Peyer's patch (tissue), 4 donors: Measurements from ENCODE around the gene AFAP1L1. TPM values are rescaled to one million over a fixed set of nuclear protein-coding genes. Genes with fewer than 3 reads are reported as not detected.

Experiments
- DNase-seq, 3 donors: peaks; one replicate each; pipeline ENCODE4 v3.0.0-alpha.2; 2017 to 2019
- H3K27ac ChIP-seq, 4 donors: fragments of 200-600 bp; sonication (generic); one replicate each; pipeline ENCODE4 v1.5.1; 2016 to 2019
- H3K27me3 ChIP-seq, 2 donors: fragments of 200-600 bp; sonication (generic); one replicate each; pipeline ENCODE4 v1.5.1; 2019
- H3K36me3 ChIP-seq, 3 donors: fragments of 200-600 bp; sonication (generic); one replicate each; pipeline ENCODE4 v1.5.1; 2016 to 2019
- H3K4me1 ChIP-seq, 4 donors: fragments of 200-600 bp; sonication (generic); one replicate each; pipeline ENCODE4 v1.5.1; 2016 to 2019
- H3K4me3 ChIP-seq, 4 donors: fragments of 200-600 bp; sonication (generic); 1 replicate in 3 of 4; 2 replicates in 1 of 4; pipeline ENCODE4 v1.5.1; 2016 to 2019; ENCODE audit warnings: mild to moderate bottlenecking in 1 of 4
- H3K9me3 ChIP-seq, 4 donors: fragments of 200-600 bp; sonication (generic); one replicate each; pipeline ENCODE4 v1.5.1; 2016 to 2019; ENCODE audit warnings: mild to moderate bottlenecking in 1 of 4
- CTCF ChIP-seq, 6 experiments: fragments of 450-650 bp in 4 of 6; fragments of 200-600 bp in 2 of 6; sonication (generic) in 1 of 6; IDR thresholded peaks; one replicate each; pipeline ENCODE4 v1.5.1; 2017 to 2019; ENCODE audit warnings: antibody characterized with exemption in 6 of 6, mild to moderate bottlenecking in 3 of 6, moderate library complexity in 1 of 6
- POLR2A ChIP-seq, 2 donors: fragments of 450-650 bp; IDR thresholded peaks; one replicate each; pipeline ENCODE4 v1.5.1; 2017; ENCODE audit warnings: antibody characterized with exemption in 2 of 2, mild to moderate bottlenecking in 2 of 2, moderate library complexity in 2 of 2
- total RNA-seq, 4 donors: library from RNA; depleted of rRNA; stranded (reverse); fragments of >200 nt; gene quantifications; one replicate each; pipeline ENCODE4 v1.1.0, GENCODE V29; 2016

Gene AFAP1L1
- total RNA-seq, 4 donors from 2014 or later: 3.3 to 14.9 (median 4.9) TPM

- Histone ChIP-seq H3K27me3 (no peaks in the 10 kb centered on the region), H3K4me3 (no peak overlapping the region), H3K36me3 (peaks cover 0 to 53% (median 0%) of the 10 kb centered on the region in 3 donors), H3K9me3 (no peaks in the 10 kb centered on the region), H3K27ac (no peak overlapping the region), H3K4me1 (peaks cover 0 to 20% (median 2%) of the 10 kb centered on the region in 4 donors)
- no peak for TF ChIP-seq POLR2A (IDR thresholded peaks at IDR 0.05)
- no peak for TF ChIP-seq CTCF (IDR thresholded peaks at IDR 0.05)
- DNase-seq: no peak
Measured at GRCh38 chr5:149349382-149349781, 77.7 kb downstream of the AFAP1L1 start.

GRCh38 chr5:149352169-149352568 is 80.5 kb downstream of the AFAP1L1 start:
- Histone ChIP-seq H3K4me1 (peaks cover 0 to 8% (median 0%) of the 10 kb centered on the region in 4 donors), H3K27me3 (no peaks in the 10 kb centered on the region), H3K9me3 (no peaks in the 10 kb centered on the region), H3K27ac (no peak overlapping the region), H3K36me3 (peaks cover 0 to 57% (median 0%) of the 10 kb centered on the region in 3 donors), H3K4me3 (no peak overlapping the region)
- no peak for TF ChIP-seq POLR2A (IDR thresholded peaks at IDR 0.05)
- TF ChIP-seq CTCF (IDR thresholded peaks at IDR 0.05): no peak
- DNase-seq: no peak

- no peak overlapping the region for H3K4me3 ChIP-seq
- no peak overlapping the region for H3K27ac ChIP-seq
- no peaks in the 10 kb centered on the region for H3K9me3 ChIP-seq
- H3K4me1 ChIP-seq: peaks cover 0 to 8% (median 0%) of the 10 kb centered on the region in 4 donors
- DNase-seq: no peak
- H3K27me3 ChIP-seq: no peaks in the 10 kb centered on the region
- TF ChIP-seq POLR2A (IDR thresholded peaks at IDR 0.05): no peak
- no peak for TF ChIP-seq CTCF (IDR thresholded peaks at IDR 0.05)
- peaks cover 0 to 47% (median 0%) of the 10 kb centered on the region in 3 donors for H3K36me3 ChIP-seq
Measured at GRCh38 chr5:149353911-149354310, 82.3 kb downstream of the AFAP1L1 start.

GRCh38 chr5:149355688-149356087 is 84.0 kb downstream of the AFAP1L1 start:
- Histone ChIP-seq H3K4me3 (no peak overlapping the region), H3K27me3 (no peaks in the 10 kb centered on the region), H3K9me3 (no peaks in the 10 kb centered on the region), H3K4me1 (peaks cover 0 to 8% (median 2%) of the 10 kb centered on the region in 4 donors), H3K27ac (no peak overlapping the region), H3K36me3 (peaks cover 0 to 29% (median 0%) of the 10 kb centered on the region in 3 donors)
- DNase-seq: no peak
- no peak for TF ChIP-seq POLR2A (IDR thresholded peaks at IDR 0.05)
- TF ChIP-seq CTCF (IDR thresholded peaks at IDR 0.05): no peak

GRCh38 chr5:149356391-149356790 is 84.7 kb downstream of the AFAP1L1 start:
- peaks cover 0 to 22% (median 0%) of the 10 kb centered on the region in 3 donors for H3K36me3 ChIP-seq
- DNase-seq: no peak
- TF ChIP-seq POLR2A (IDR thresholded peaks at IDR 0.05) (no peak), CTCF (IDR thresholded peaks at IDR 0.05) (no peak)
- no peaks in the 10 kb centered on the region for H3K9me3 ChIP-seq
- peaks cover 0 to 8% (median 2%) of the 10 kb centered on the region in 4 donors for H3K4me1 ChIP-seq
- no peaks in the 10 kb centered on the region for H3K27me3 ChIP-seq
- H3K27ac ChIP-seq: no peak overlapping the region
- no peak overlapping the region for H3K4me3 ChIP-seq
